H1 (cell line): ENCODE data around the gene INTS7. TPM values are rescaled to one million over a fixed set of nuclear protein-coding genes. Genes with fewer than 3 reads are reported as not detected.

Source experiments
- CTCF ChIA-PET: fragments of 300-600 bp; sonication (Branson Sonifier 250); formaldehyde crosslinking; loops from one replicate; lab custom pipeline; 2021; ENCODE audit not compliant: partially characterized antibody; lab: Charles Lee
- POLR2A ChIA-PET: fragments of 300-600 bp; sonication (Branson Sonifier 250); formaldehyde crosslinking; loops from one replicate; lab custom pipeline; 2021; ENCODE audit warnings: inconsistent platforms; ENCODE audit not compliant: partially characterized antibody; lab: Charles Lee
- DNase-seq, 2 experiments: peaks; one replicate each; pipeline versions ENCODE4 v3.0.0 to v3.0.0-alpha.2; 2010 to 2022; ENCODE audit warnings: low spot score in 2 of 2, low read depth in 1 of 2, mixed read lengths in 1 of 2
- FAIRE-seq: peaks from 2 replicates; lab custom pipeline; 2011; peaks lifted over from hg19 to GRCh38; lab: Jason Lieb, UNC
- H2AFZ ChIP-seq: 2 replicates; pipeline ENCODE4 v1.8.1; 2012; ENCODE audit warnings: low read length, inconsistent platforms
- H2AK5ac ChIP-seq: 2 replicates; pipeline ENCODE4 v1.6.1; 2013; ENCODE audit warnings: low read depth, low read length
- H2BK120ac ChIP-seq: replicated peaks from 2 replicates; pipeline ENCODE3; 2013; ENCODE audit warnings: low read depth, low read length, inconsistent platforms
- H2BK12ac ChIP-seq: 2 replicates; pipeline ENCODE4 v1.6.1; 2013; ENCODE audit warnings: low read depth, low read length
- H2BK15ac ChIP-seq: 2 replicates; pipeline ENCODE4 v1.6.1; 2013; ENCODE audit warnings: low read length
- H2BK20ac ChIP-seq: 2 replicates; pipeline ENCODE4 v1.6.1; 2013; ENCODE audit warnings: low read length
- H2BK5ac ChIP-seq: 2 replicates; pipeline ENCODE4 v1.6.1; 2013; ENCODE audit warnings: low read depth, low read length
- H3K14ac ChIP-seq: 2 replicates; pipeline ENCODE4 v1.6.1; 2013; ENCODE audit warnings: inconsistent platforms; ENCODE audit not compliant: insufficient read length
- H3K18ac ChIP-seq: 2 replicates; pipeline ENCODE4 v1.6.1; 2013; ENCODE audit warnings: low read length; ENCODE audit errors: extremely low read depth
- H3K23ac ChIP-seq: 2 replicates; pipeline ENCODE4 v1.6.1; 2013; ENCODE audit warnings: inconsistent platforms; ENCODE audit not compliant: insufficient read length
- H3K23me2 ChIP-seq: 2 replicates; pipeline ENCODE4 v1.6.1; 2013; ENCODE audit warnings: low read depth, low read length
- H3K27ac ChIP-seq: 2 replicates; pipeline ENCODE4 v1.6.1; 2011; ENCODE audit warnings: low read depth, low read length, inconsistent platforms
- H3K27me3 ChIP-seq, 4 experiments: replicated peaks in 1 of 4; 1 replicate in 1 of 4; 2 replicates in 3 of 4; pipeline versions ENCODE4 v1.6.1 to v1.8.1; 2011 to 2013; ENCODE audit warnings: low read length in 3 of 4, mild to moderate bottlenecking in 3 of 4, inconsistent platforms in 2 of 4, mixed read lengths in 2 of 4, moderate library complexity in 1 of 4; ENCODE audit not compliant: control insufficient read depth in 3 of 4, insufficient read depth in 3 of 4; ENCODE audit errors: extremely low read depth in 1 of 4
- H3K36me3 ChIP-seq, 4 experiments: 2 replicates each; pipeline versions ENCODE4 v1.6.1 to v1.8.1; 2011 to 2013; ENCODE audit warnings: mild to moderate bottlenecking in 4 of 4, low read length in 3 of 4, moderate library complexity in 2 of 4, control low read depth in 1 of 4, inconsistent platforms in 1 of 4; ENCODE audit not compliant: insufficient read depth in 4 of 4, control insufficient read depth in 2 of 4
- H3K4ac ChIP-seq: replicated peaks from 2 replicates; pipeline ENCODE3; 2013; ENCODE audit warnings: low read length, low read depth, mixed read lengths, inconsistent platforms; ENCODE audit not compliant: insufficient read length
- H3K4me1 ChIP-seq, 4 experiments: replicated peaks in 1 of 4; 1 replicate in 1 of 4; 2 replicates in 3 of 4; pipeline versions ENCODE4 v1.6.1 to v1.8.1; 2011 to 2013; ENCODE audit warnings: low read length in 3 of 4, inconsistent platforms in 2 of 4, mixed read lengths in 1 of 4; ENCODE audit not compliant: insufficient read depth in 4 of 4, control insufficient read depth in 3 of 4
- H3K4me2 ChIP-seq, 2 experiments: 2 replicates each; pipeline versions ENCODE4 v1.6.1 to v1.8.1; 2011 to 2013; ENCODE audit warnings: low read depth in 2 of 2, low read length in 2 of 2, control low read depth in 1 of 2, inconsistent platforms in 1 of 2, mild to moderate bottlenecking in 1 of 2; ENCODE audit not compliant: insufficient read depth in 1 of 2
- H3K4me3 ChIP-seq, 4 experiments: fragments of 200-600, 300-600 bp in 1 of 4; sonication (generic), shearing (Covaris generic), sonication (Bioruptor Twin) in 1 of 4; 2 replicates each; pipeline versions ENCODE4 v1.5.1 to v1.8.1; 2011 to 2016; ENCODE audit warnings: low read length in 4 of 4, low read depth in 3 of 4, control low read depth in 2 of 4, inconsistent platforms in 2 of 4, mild to moderate bottlenecking in 2 of 4, mixed read lengths in 1 of 4, moderate library complexity in 1 of 4; ENCODE audit not compliant: insufficient read depth in 2 of 4; ENCODE audit errors: extremely low read depth in 1 of 4
- H3K56ac ChIP-seq: replicated peaks from 2 replicates; pipeline ENCODE3; 2013; ENCODE audit warnings: low read depth, mild to moderate bottlenecking, mixed read lengths, low read length, inconsistent platforms; ENCODE audit not compliant: insufficient read length
- H3K79me1 ChIP-seq: 2 replicates; pipeline ENCODE4 v1.6.1; 2013; ENCODE audit warnings: low read depth, low read length, control low read depth
- H3K79me2 ChIP-seq, 2 experiments: 2 replicates each; pipeline versions ENCODE4 v1.6.1 to v1.8.1; 2012 to 2013; ENCODE audit warnings: low read length in 2 of 2, mild to moderate bottlenecking in 2 of 2, inconsistent platforms in 1 of 2; ENCODE audit not compliant: insufficient read depth in 2 of 2, control insufficient read depth in 1 of 2
- H3K9ac ChIP-seq, 4 experiments: replicated peaks in 1 of 4; 1 replicate in 1 of 4; 2 replicates in 3 of 4; pipeline versions ENCODE4 v1.6.1 to v1.8.1; 2011 to 2013; ENCODE audit warnings: low read depth in 3 of 4, low read length in 3 of 4, control low read depth in 2 of 4, mild to moderate bottlenecking in 2 of 4, moderate library complexity in 2 of 4, inconsistent platforms in 1 of 4; ENCODE audit errors: extremely low read depth in 1 of 4
- H3K9me3 ChIP-seq, 2 experiments: 2 replicates each; pipeline versions ENCODE4 v1.6.1 to v1.8.1; 2012 to 2013; ENCODE audit warnings: mild to moderate bottlenecking in 2 of 2, moderate library complexity in 2 of 2, control low read depth in 1 of 2, inconsistent platforms in 1 of 2, low read depth in 1 of 2, low read length in 1 of 2, mixed read lengths in 1 of 2; ENCODE audit not compliant: insufficient read depth in 2 of 2
- H4K20me1 ChIP-seq, 2 experiments: replicated peaks in 1 of 2; 2 replicates each; pipeline versions ENCODE3 to v1.8.1; 2011 to 2013; ENCODE audit warnings: inconsistent platforms in 2 of 2, low read length in 2 of 2, mild to moderate bottlenecking in 1 of 2; ENCODE audit not compliant: insufficient read depth in 2 of 2, control insufficient read depth in 1 of 2
- H4K5ac ChIP-seq: 2 replicates; pipeline ENCODE4 v1.6.1; 2013; ENCODE audit warnings: low read length, low read depth, mixed read lengths, inconsistent platforms; ENCODE audit not compliant: insufficient read length
- H4K8ac ChIP-seq: 2 replicates; pipeline ENCODE4 v1.8.0; 2013; ENCODE audit warnings: mild to moderate bottlenecking, moderate library complexity, low read length, inconsistent platforms; ENCODE audit not compliant: insufficient read depth; ENCODE audit errors: extremely low read depth
- H4K91ac ChIP-seq: replicated peaks from 2 replicates; pipeline ENCODE3; 2013; ENCODE audit warnings: low read length, mixed read lengths, inconsistent platforms; ENCODE audit not compliant: insufficient read length
- BRCA1 ChIP-seq: IDR thresholded peaks from 2 replicates; pipeline ENCODE4 v1.6.1; 2012; ENCODE audit warnings: low read depth, low read length, improper control_type of control experiment
- CBX8 ChIP-seq: fragments of 300-800, 300-1000 bp; sonication (generic); IDR thresholded peaks from 2 replicates; pipeline ENCODE4 v1.7.1; 2016; ENCODE audit warnings: low read depth, low read length, borderline replicate concordance
- HDAC2 ChIP-seq, 2 experiments: fragments of 300-600 bp in 1 of 2; sonication (generic) in 1 of 2; IDR thresholded peaks; 2 replicates each; pipeline ENCODE4 v1.6.1; 2011 to 2012; ENCODE audit warnings: low read depth in 2 of 2, low read length in 2 of 2, mild to moderate bottlenecking in 2 of 2, moderate library complexity in 2 of 2, borderline replicate concordance in 1 of 2, inconsistent platforms in 1 of 2
- JUN ChIP-seq: IDR thresholded peaks from 2 replicates; pipeline ENCODE4 v1.6.1; 2011; ENCODE audit warnings: low read depth, mild to moderate bottlenecking, improper control_type of control experiment, low read length
- KDM5A ChIP-seq: fragments of 200-600 bp; IDR thresholded peaks from 2 replicates; pipeline ENCODE4 v1.7.1; 2012; ENCODE audit warnings: mild to moderate bottlenecking, low read length, inconsistent platforms, mixed read lengths
- SIX5 ChIP-seq: IDR thresholded peaks from 2 replicates; pipeline ENCODE4 v1.6.1; 2011; ENCODE audit warnings: mild to moderate bottlenecking, low read depth, low read length
- SP1 ChIP-seq: IDR thresholded peaks from 2 replicates; pipeline ENCODE4 v1.6.1; 2011; ENCODE audit warnings: low read depth, low read length
- TAF1 ChIP-seq: IDR thresholded peaks from 2 replicates; pipeline ENCODE4 v1.6.1; 2011; ENCODE audit warnings: mild to moderate bottlenecking, low read depth, low read length
- TEAD4 ChIP-seq: IDR thresholded peaks from 2 replicates; pipeline ENCODE4 v1.6.1; 2012; ENCODE audit warnings: low read depth, low read length, inconsistent platforms, mixed read lengths
- ZNF274 ChIP-seq: IDR thresholded peaks from 2 replicates; pipeline ENCODE4 v1.7.0; 2012; ENCODE audit warnings: low read length, borderline replicate concordance; ENCODE audit errors: extremely low read depth
- WGBS, 2 experiments: shearing (Covaris generic) in 1 of 2; methylation state at CpG; one replicate each; pipeline versions ENCODE4 v1.1.6 to v1.1.7; 2013 to 2015; ENCODE audit warnings: low lambda C conversion rate in 2 of 2, mixed read lengths in 2 of 2, inconsistent platforms in 1 of 2, low coverage in 1 of 2, missing lambda C conversion rate in 1 of 2; ENCODE audit not compliant: insufficient replicate concordance in 2 of 2, insufficient coverage in 1 of 2, insufficient read length in 1 of 2; ENCODE audit errors: extremely low coverage in 1 of 2, missing lambda C conversion rate in 1 of 2; 5-methylcytosine and 5-hydroxymethylcytosine counted together
- polyA plus RNA-seq, 7 experiments: library from polyadenylated mRNA; depleted of rRNA in 3 of 7; stranded (reverse) in 5 of 7; unstranded in 2 of 7; fragments of >200 nt in 5 of 7; fragments of 200-250 nt in 2 of 7; gene quantifications; 1 replicate in 5 of 7; 2 replicates in 1 of 7; 4 replicates in 1 of 7; pipeline versions ENCODE4 v1.2.1 to v1.2.3, GENCODE V29; 2011 to 2013; ENCODE audit warnings: missing spikeins in 2 of 7, mixed read lengths in 2 of 7
- total RNA-seq: library from RNA; stranded (reverse); fragmentation: NEBNext Ultra II Directional; extraction: Animal tissue kit (Norgen Biotek cat#: 25700); gene quantifications from 2 replicates; pipeline ENCODE4 v1.2.1, GENCODE V29; 2021

Gene INTS7
- total and polyA plus RNA-seq, 2 of the 8 experiments (the other 6 are each of a cell fraction or from before 2014, with no cell fraction given), result 15.2 to 22.4 TPM

GRCh38 chr1:212045981-212046380, 10.6 kb upstream of the INTS7 start:
- Histone ChIP-seq H4K91ac (no peak overlapping the region), H3K4ac (no peak overlapping the region), H2BK20ac (no peak overlapping the region), H2AFZ (no peak overlapping the region), H3K27ac (no peak overlapping the region), H2AK5ac (no peak overlapping the region), H3K27me3 (no peaks in the 10 kb centered on the region), H4K20me1 (peaks cover 5 to 6% of the 10 kb centered on the region in 2 experiments), H4K5ac (no peak overlapping the region), H3K9ac (no peak overlapping the region), H3K23me2 (no peaks in the 10 kb centered on the region), H3K36me3 (peaks cover 6 to 72% (median 35%) of the 10 kb centered on the region in 4 experiments), H3K14ac (no peak overlapping the region), H3K79me2 (peaks cover 0 to 41% of the 10 kb centered on the region in 2 experiments; a peak in 2 of 4 replicates), H3K79me1 (no peaks in the 10 kb centered on the region), H2BK12ac (no peak overlapping the region), H3K4me2 (no peak overlapping the region), H3K4me1 (no peaks in the 10 kb centered on the region), H2BK15ac (no peak overlapping the region), H3K9me3 (no peaks in the 10 kb centered on the region), H3K56ac (no peak overlapping the region), H3K23ac (no peak overlapping the region), H4K8ac (no peak overlapping the region), H3K4me3 (no peak overlapping the region), H2BK120ac (no peak overlapping the region), H2BK5ac (no peak overlapping the region), H3K18ac (no peak overlapping the region)
- POLR2A ChIA-PET, result no interaction called here
- 100% methylated on average over 2 of the region's 2 CpGs; no CpG with 5 or more reads in 1 of the 2 experiments for WGBS, 2 experiments
- FAIRE-seq, result no peak
- CTCF ChIA-PET, result interaction anchor here (1.1 to 1.6 kb wide), 2 partner anchors 11 to 410 kb away, joined by 5 to 6 read pairs; partner anchors contain the start of genes DTL and INTS7
- TF ChIP-seq SP1 (no peak), TAF1 (no peak), KDM5A (no peak), ZNF274 (no peak), BRCA1 (no peak), SIX5 (no peak), TEAD4 (no peak), HDAC2 (IDR thresholded peaks at IDR 0.05; ENCODE audit: borderline replicate concordance in 1 of 2, low read depth in 2 of 2, low read length in 2 of 2) (no peak), JUN (no peak), CBX8 (no peak)
- DNase-seq, result no peak
